Measurements from ENCODE around the gene RASA3. TPM values are rescaled to one million over a fixed set of nuclear protein-coding genes. Genes with fewer than 3 reads are reported as not detected.
"Not testable (repeated sequence)": the region's sequence is repeated elsewhere in the genome, so short reads cannot be mapped to it uniquely, and the experiment has no call there.

RASA3 gene
- total and polyA plus RNA-seq, 2 donors: 17.8 to 26.3 TPM

- 55% methylated on average over 11 of the region's 11 CpGs for WGBS
- H3K4me1 ChIP-seq (ENCODE audit: insufficient read depth): no peaks in the 10 kb centered on the region
- no peak overlapping the region for H3K27ac ChIP-seq (ENCODE audit: low read depth)
- H3K4me3 ChIP-seq (ENCODE audit: low read depth, low read length): no peak overlapping the region
- no peak for DNase-seq (ENCODE audit: extremely low spot score)
- H3K36me3 ChIP-seq (ENCODE audit: insufficient read depth): no peaks in the 10 kb centered on the region
Measured at GRCh38 chr13:114122127-114122511, 10.3 kb downstream of the RASA3 start.

- Histone ChIP-seq H3K36me3 (ENCODE audit: insufficient read depth) (no peaks in the 10 kb centered on the region), H3K27ac (ENCODE audit: low read depth) (peak overlapping the region; percentile 30), H3K4me1 (ENCODE audit: insufficient read depth) (no peaks in the 10 kb centered on the region), H3K4me3 (ENCODE audit: low read depth, low read length) (no peak overlapping the region)
- no peak for DNase-seq (ENCODE audit: extremely low spot score)
- WGBS: 77% methylated on average over 24 of the region's 24 CpGs
Measured at GRCh38 chr13:114121496-114122126, 10.8 kb downstream of the RASA3 start.

- Histone ChIP-seq H3K4me1 (ENCODE audit: insufficient read depth) (no peaks in the 10 kb centered on the region), H3K27ac (ENCODE audit: low read depth) (no peak overlapping the region), H3K36me3 (ENCODE audit: insufficient read depth) (no peaks in the 10 kb centered on the region), H3K4me3 (ENCODE audit: low read depth, low read length) (no peak overlapping the region)
- 82% methylated on average over 12 of the region's 12 CpGs for WGBS
- no peak for DNase-seq (ENCODE audit: extremely low spot score)
Measured at GRCh38 chr13:114121031-114121430, 11.4 kb downstream of the RASA3 start.

- H3K4me3 ChIP-seq (ENCODE audit: low read depth, low read length): no peak overlapping the region
- H3K4me1 ChIP-seq (ENCODE audit: insufficient read depth): no peaks in the 10 kb centered on the region
- no peaks in the 10 kb centered on the region for H3K36me3 ChIP-seq (ENCODE audit: insufficient read depth)
- no peak for DNase-seq (ENCODE audit: extremely low spot score)
- H3K27ac ChIP-seq (ENCODE audit: low read depth): peak overlapping the region; percentile 61
- WGBS: 47% methylated on average over 10 of the region's 10 CpGs
Measured at GRCh38 chr13:114120591-114121011, 11.8 kb downstream of the RASA3 start.

- Histone ChIP-seq H3K4me1 (ENCODE audit: insufficient read depth) (no peaks in the 10 kb centered on the region), H3K27ac (ENCODE audit: low read depth) (peak overlapping the region; percentile 86), H3K4me3 (ENCODE audit: low read depth, low read length) (no peak overlapping the region), H3K36me3 (ENCODE audit: insufficient read depth) (no peaks in the 10 kb centered on the region)
- WGBS: 6% methylated on average over 14 of the region's 14 CpGs
- DNase-seq (ENCODE audit: extremely low spot score): peak; percentile 75
Measured at GRCh38 chr13:114119196-114119595, 13.2 kb downstream of the RASA3 start.

- Histone ChIP-seq H3K27ac (ENCODE audit: low read depth) (peak overlapping the region; percentile 90), H3K36me3 (ENCODE audit: insufficient read depth) (no peaks in the 10 kb centered on the region), H3K4me3 (ENCODE audit: low read depth, low read length) (no peak overlapping the region), H3K4me1 (ENCODE audit: insufficient read depth) (no peaks in the 10 kb centered on the region)
- no peak for DNase-seq (ENCODE audit: extremely low spot score)
- WGBS: 30% methylated on average over 11 of the region's 11 CpGs
Measured at GRCh38 chr13:114118511-114119123, 13.8 kb downstream of the RASA3 start.

GRCh38 chr13:114118086-114118485 lies 14.3 kb downstream of the RASA3 start:
- Histone ChIP-seq H3K27ac (ENCODE audit: low read depth) (no peak overlapping the region), H3K36me3 (ENCODE audit: insufficient read depth) (no peaks in the 10 kb centered on the region), H3K4me3 (ENCODE audit: low read depth, low read length) (no peak overlapping the region), H3K4me1 (ENCODE audit: insufficient read depth) (no peaks in the 10 kb centered on the region)
- WGBS: 51% methylated on average over 6 of the region's 6 CpGs
- no peak for DNase-seq (ENCODE audit: extremely low spot score)

- not testable (repeated sequence) for DNase-seq (ENCODE audit: extremely low spot score); H3K4me1 ChIP-seq (ENCODE audit: insufficient read depth); H3K36me3 ChIP-seq (ENCODE audit: insufficient read depth); H3K27ac ChIP-seq (ENCODE audit: low read depth); H3K4me3 ChIP-seq (ENCODE audit: low read depth, low read length)
- 89% methylated on average over 20 of the region's 20 CpGs for WGBS
Measured at GRCh38 chr13:114117341-114117874, 15.0 kb downstream of the RASA3 start.

GRCh38 chr13:114116734-114117133 lies 15.7 kb downstream of the RASA3 start:
- DNase-seq (ENCODE audit: extremely low spot score): no peak
- H3K4me1 ChIP-seq (ENCODE audit: insufficient read depth): no peaks in the 10 kb centered on the region
- 91% methylated on average over 17 of the region's 17 CpGs for WGBS

GRCh38 chr13:114115796-114116195 lies 16.6 kb downstream of the RASA3 start:
- Histone ChIP-seq H3K27ac (ENCODE audit: low read depth) (peak overlapping the region; percentile 3), H3K4me1 (ENCODE audit: insufficient read depth) (no peaks in the 10 kb centered on the region), H3K36me3 (ENCODE audit: insufficient read depth) (no peaks in the 10 kb centered on the region), H3K4me3 (ENCODE audit: low read depth, low read length) (no peak overlapping the region)
- WGBS: 84% methylated on average over 13 of the region's 13 CpGs
- DNase-seq (ENCODE audit: extremely low spot score): no peak

More at GRCh38 chr13:114116734-114117133, 15.7 kb downstream of the RASA3 start:
- H3K36me3 ChIP-seq (ENCODE audit: insufficient read depth): no peaks in the 10 kb centered on the region
- no peak overlapping the region for H3K4me3 ChIP-seq (ENCODE audit: low read depth, low read length)
- no peak overlapping the region for H3K27ac ChIP-seq (ENCODE audit: low read depth)

GRCh38 chr13:114115191-114115671 lies 17.2 kb downstream of the RASA3 start:
- Histone ChIP-seq H3K4me3 (ENCODE audit: low read depth, low read length) (no peak overlapping the region), H3K36me3 (ENCODE audit: insufficient read depth) (no peaks in the 10 kb centered on the region), H3K27ac (ENCODE audit: low read depth) (peak overlapping the region; percentile 27), H3K4me1 (ENCODE audit: insufficient read depth) (no peaks in the 10 kb centered on the region)
- WGBS: 64% methylated on average over 25 of the region's 25 CpGs
- no peak for DNase-seq (ENCODE audit: extremely low spot score)

- H3K27ac ChIP-seq (ENCODE audit: low read depth); H3K4me1 ChIP-seq (ENCODE audit: insufficient read depth); DNase-seq (ENCODE audit: extremely low spot score); H3K4me3 ChIP-seq (ENCODE audit: low read depth, low read length); H3K36me3 ChIP-seq (ENCODE audit: insufficient read depth): not testable (repeated sequence)
- 74% methylated on average over 12 of the region's 12 CpGs for WGBS
Measured at GRCh38 chr13:114114666-114115065, 17.8 kb downstream of the RASA3 start.

- no peak overlapping the region for H3K27ac ChIP-seq (ENCODE audit: low read depth)
- WGBS: 94% methylated on average over 18 of the region's 18 CpGs
Measured at GRCh38 chr13:114114006-114114640, 18.3 kb downstream of the RASA3 start.

GRCh38 chr13:114113395-114113794 lies 19.0 kb downstream of the RASA3 start:
- WGBS: 93% methylated on average over 13 of the region's 21 CpGs
- H3K4me3 ChIP-seq (ENCODE audit: low read depth, low read length); H3K36me3 ChIP-seq (ENCODE audit: insufficient read depth); H3K27ac ChIP-seq (ENCODE audit: low read depth); H3K4me1 ChIP-seq (ENCODE audit: insufficient read depth); DNase-seq (ENCODE audit: extremely low spot score): not testable (repeated sequence)

More at GRCh38 chr13:114114006-114114640, 18.3 kb downstream of the RASA3 start:
- no peak overlapping the region for H3K4me3 ChIP-seq (ENCODE audit: low read depth, low read length)
- H3K36me3 ChIP-seq (ENCODE audit: insufficient read depth): no peaks in the 10 kb centered on the region
- no peak for DNase-seq (ENCODE audit: extremely low spot score)
- H3K4me1 ChIP-seq (ENCODE audit: insufficient read depth): peaks cover 2% of the 10 kb centered on the region

Data from urinary bladder (tissue), 4 donors.